ENCODE data around the gene WFDC6. TPM values are rescaled to one million over a fixed set of nuclear protein-coding genes. Genes with fewer than 3 reads are reported as not detected.
A peak's percentile ranks its signal among the peaks of the same experiment; 100 is the strongest.

WFDC6 gene
- total RNA-seq, 1 experiment from 2014 or later, result not detected

- Histone ChIP-seq H3K4me2 (ENCODE audit: insufficient read depth, insufficient read length, low read length) (no peak overlapping the region), H3K79me2 (ENCODE audit: insufficient read depth, low read length) (no peaks in the 10 kb centered on the region), H3T11ph (ENCODE audit: low read length) (no peak overlapping the region), H3K79me1 (ENCODE audit: insufficient read depth, low read depth, low read length, poor library complexity, severe bottlenecking) (no peaks in the 10 kb centered on the region), H3K27ac (ENCODE audit: insufficient read length, low read depth, low read length) (no peak overlapping the region), H4K20me1 (ENCODE audit: control insufficient read depth, insufficient read depth, insufficient read length) (no peaks in the 10 kb centered on the region), H2BK5ac (ENCODE audit: insufficient read length, low read length) (no peak overlapping the region), H2AK5ac (ENCODE audit: insufficient read length, low read length) (no peak overlapping the region), H3K9me3 (ENCODE audit: control insufficient read depth, low read depth, low read length) (no peaks in the 10 kb centered on the region), H4K91ac (ENCODE audit: insufficient read length, low read depth, low read length) (no peak overlapping the region), H3K23ac (ENCODE audit: insufficient read length, low read depth, low read length) (no peak overlapping the region), H3K27me3 (ENCODE audit: insufficient read depth, low read length) (no peaks in the 10 kb centered on the region), H3K18ac (ENCODE audit: insufficient read length, low read depth, low read length) (no peak overlapping the region), H4K5ac (ENCODE audit: insufficient read length, low read depth, low read length) (no peak overlapping the region), H3K23me2 (ENCODE audit: insufficient read length, low read depth, low read length, poor library complexity, severe bottlenecking) (no peaks in the 10 kb centered on the region), H2BK120ac (ENCODE audit: low read depth, low read length, poor library complexity, severe bottlenecking) (no peak overlapping the region), H3K56ac (ENCODE audit: insufficient read length, low read depth, low read length) (no peak overlapping the region), H2AFZ (ENCODE audit: low read length) (no peak overlapping the region), H4K8ac (replicated peaks; ENCODE audit: insufficient read length, low read depth, low read length) (no peak overlapping the region), H2BK15ac (ENCODE audit: low read depth, low read length) (no peak overlapping the region), H3K9ac (ENCODE audit: extremely low read depth, insufficient read length, low read length) (no peak overlapping the region), H3K4me1 (ENCODE audit: insufficient read depth, low read length) (no peaks in the 10 kb centered on the region), H2BK12ac (ENCODE audit: insufficient read length, low read depth, low read length) (no peak overlapping the region), H3K14ac (ENCODE audit: insufficient read depth, low read length) (no peak overlapping the region), H2BK20ac (ENCODE audit: low read depth, low read length, poor library complexity, severe bottlenecking) (no peak overlapping the region), H3K4ac (ENCODE audit: low read depth, low read length) (no peak overlapping the region)
- Mint-ChIP-seq H3K27me3 (ENCODE audit: low read depth) (peaks cover 2% of the 10 kb centered on the region; the same call in 1 of the 2 replicates), H3K27ac (peak overlapping the region in 1 of 3 experiments; percentile 76; a peak in 1 of 7 replicates), H3K4me1 (peaks cover 7% of the 10 kb centered on the region in 2 experiments; a peak in 3 of 4 replicates), H3K4me3 (no peak overlapping the region), H3K9me3 (no peaks in the 10 kb centered on the region), H3K36me3 (ENCODE audit: insufficient read depth in 1 of 3, low read depth in 3 of 3) (no peaks in the 10 kb centered on the region)
- peak; percentile 58 for DNase-seq
- WGBS (ENCODE audit: extremely low coverage, insufficient read length, low lambda C conversion rate), result no CpG with 5 or more reads among the region's 7 CpGs
- peak; percentile 63 for TF ChIP-seq CTCF (conservative IDR thresholded peaks at IDR 0.05)
Observed at GRCh38 chr20:45538209-45538799, 978 bp downstream of the WFDC6 start.

Data from H9 (cell line).